HG02973 (cell line): Measurements from ENCODE around the gene APBA2.
"Not testable (repeated sequence)": the region's sequence is repeated elsewhere in the genome, so short reads cannot be mapped to it uniquely, and the experiment has no call there.

Experiments used
- ATAC-seq: cut with Tn5 transposase; IDR thresholded peaks from one replicate; pipeline ENCODE4 v1.9.1; 2021; ENCODE audit warnings: moderate library complexity; ENCODE audit not compliant: unreplicated experiment

Gene APBA2

DNA sequence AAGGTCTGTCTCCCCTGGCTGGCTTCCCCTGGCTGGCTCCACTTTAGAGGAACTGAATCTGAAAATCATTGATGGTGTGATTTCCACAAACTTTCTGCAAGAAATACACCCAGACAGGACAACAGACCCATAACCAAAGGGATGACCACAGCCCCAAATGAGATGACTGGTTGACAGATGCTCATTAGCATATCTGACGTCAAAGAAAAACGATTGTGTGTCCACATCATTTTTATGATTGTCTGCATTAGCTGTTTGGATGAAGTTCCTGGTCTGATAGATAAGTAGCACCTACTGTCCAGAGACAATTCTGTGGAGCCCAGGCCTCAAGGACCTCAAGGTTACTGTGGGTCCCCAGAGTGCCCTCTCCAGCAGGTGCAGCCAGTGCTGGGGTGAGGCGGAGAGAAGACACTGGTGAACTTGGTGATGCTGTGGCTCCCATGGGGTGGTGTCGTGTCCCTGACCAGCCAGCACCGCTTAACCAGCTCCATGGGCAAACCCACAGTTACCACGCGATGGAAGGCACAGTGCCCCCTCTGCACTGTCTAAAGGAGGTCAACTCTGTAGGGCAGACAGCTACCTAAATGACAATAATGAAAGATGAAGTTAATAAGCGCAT, 256.5 kb downstream of the APBA2 start:
- ATAC-seq = no peak

DNA sequence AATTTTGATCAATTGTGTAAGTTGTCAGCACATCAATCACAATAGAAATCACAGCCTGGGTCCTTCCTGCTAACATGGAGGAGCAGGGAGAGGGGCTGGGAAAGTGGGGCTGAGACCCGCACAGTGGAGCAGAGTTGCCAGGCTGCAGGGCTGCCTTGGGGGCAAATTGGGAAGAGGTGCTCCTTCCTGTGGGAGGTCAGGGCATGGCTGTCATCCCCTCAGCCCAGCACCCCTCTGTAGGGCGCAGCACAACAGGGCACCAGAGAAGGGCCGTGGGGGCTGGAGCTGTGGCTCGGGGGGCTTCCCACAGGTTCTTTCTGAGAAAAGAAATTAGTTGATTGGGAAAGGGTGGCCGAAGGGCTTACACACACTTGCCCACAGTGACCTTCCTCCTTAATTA, 257.5 kb downstream of the APBA2 start:
- ATAC-seq = no peak

DNA sequence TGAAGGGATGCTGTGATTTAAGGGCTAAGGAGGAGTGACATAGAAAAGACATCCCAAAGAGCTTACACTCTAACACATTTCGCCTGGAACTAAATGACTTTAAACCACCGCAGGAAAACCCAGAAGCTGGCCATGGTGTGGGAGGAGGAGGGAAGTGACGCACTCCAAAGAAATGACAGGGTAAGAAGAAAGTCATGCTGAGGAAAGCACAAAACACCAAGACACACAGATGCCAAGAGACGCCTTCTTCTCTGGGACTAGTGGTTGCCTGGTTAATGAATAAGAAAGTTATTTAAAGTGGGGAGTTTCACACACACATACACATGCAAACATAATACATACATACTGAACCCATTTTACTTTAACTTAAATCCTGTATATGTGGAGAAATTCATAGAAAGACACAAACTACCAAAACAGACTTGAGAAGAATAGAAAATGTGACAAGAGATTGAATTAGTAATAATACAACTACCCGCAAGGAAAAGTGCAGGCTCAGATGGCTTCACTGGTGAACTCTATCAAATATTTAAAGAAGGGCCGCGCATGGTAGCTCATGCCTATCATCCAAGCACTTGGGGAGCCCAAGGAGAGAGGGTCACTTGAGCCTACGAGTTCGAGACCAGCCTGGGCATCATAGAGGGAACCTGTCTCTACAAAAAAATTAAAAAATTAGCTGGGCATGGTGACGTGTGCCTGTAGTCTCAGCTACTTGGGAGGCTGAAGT, 258.3 kb downstream of the APBA2 start:
- no peak for ATAC-seq

DNA sequence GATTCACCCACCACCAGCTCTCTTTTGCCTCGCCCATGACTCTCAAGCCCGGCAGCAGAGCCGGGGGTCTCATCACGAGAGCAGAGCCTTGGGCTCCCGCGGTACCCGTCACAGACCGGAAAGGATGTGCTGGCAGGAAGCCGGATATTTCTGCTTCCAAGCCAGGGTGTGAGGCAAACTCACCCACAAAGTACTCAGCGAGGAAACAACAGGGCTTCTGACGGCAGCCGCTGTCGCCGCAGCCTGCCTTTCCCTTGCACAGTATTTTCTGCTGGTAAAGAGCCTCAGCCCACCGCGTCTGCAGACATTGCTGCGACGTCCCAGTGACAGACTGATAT, 263.9 kb downstream of the APBA2 start:
- ATAC-seq = no peak

DNA sequence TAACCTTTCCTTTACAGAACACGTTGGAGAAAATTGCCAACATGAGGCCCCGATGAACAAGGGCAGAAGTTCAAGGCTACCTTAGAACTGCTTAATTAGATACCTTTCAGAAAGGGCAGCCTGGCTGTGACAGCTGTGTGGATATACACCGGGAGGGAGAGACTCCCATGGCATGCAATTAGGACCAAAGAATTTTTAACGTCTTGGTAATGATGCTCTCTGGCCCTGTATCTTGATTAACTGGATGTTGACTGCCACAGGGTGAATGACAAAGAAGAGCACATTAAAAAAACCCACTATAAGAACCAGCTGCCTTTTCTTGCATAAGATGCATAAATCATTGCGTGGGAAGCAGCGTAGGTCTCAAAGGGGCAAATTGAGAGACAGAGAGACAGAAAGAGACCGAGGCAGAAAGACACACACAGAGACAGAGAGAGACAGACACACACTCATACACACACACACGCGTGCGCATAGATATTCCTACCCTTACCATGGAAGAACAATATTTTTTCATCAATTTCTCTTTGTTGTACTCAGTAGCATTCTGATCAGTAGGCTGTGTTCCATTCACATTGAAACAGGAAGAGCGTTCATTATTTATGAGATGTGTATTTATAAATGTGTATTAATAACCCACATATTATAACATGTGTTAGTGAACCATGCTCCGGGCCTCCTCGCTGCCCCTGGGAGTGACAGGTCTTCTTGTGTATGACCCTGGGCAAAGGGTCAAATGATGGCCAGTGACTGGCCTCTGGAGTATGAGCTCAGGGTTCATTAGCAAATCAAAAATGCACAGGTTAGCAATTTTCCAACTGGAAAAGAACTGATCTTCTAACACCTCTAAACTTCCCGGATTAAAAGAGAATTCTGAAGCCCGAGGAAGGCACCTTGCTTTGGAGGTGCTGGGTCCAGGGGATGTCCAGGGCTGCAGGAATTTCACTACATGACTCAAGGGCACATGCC, 265.0 kb downstream of the APBA2 start:
- no peak for ATAC-seq

DNA sequence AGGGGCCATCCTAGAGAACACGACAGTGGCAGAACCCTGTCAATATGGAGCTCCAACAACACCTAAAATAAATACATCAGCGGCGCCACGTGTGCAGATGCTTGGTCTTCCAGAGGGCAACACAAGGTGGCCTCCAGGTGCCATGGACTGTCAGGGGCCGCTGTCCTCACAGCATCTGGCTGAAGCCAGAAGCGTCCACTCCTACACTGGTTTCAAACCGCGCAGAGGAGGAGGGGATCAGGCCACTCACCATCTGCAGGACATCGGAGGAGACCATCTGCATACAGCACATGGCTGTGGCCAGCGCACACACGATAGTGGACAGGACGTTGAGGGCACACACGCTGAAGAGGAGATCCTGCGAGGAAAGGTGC, 265.7 kb downstream of the APBA2 start:
- ATAC-seq = no peak

DNA sequence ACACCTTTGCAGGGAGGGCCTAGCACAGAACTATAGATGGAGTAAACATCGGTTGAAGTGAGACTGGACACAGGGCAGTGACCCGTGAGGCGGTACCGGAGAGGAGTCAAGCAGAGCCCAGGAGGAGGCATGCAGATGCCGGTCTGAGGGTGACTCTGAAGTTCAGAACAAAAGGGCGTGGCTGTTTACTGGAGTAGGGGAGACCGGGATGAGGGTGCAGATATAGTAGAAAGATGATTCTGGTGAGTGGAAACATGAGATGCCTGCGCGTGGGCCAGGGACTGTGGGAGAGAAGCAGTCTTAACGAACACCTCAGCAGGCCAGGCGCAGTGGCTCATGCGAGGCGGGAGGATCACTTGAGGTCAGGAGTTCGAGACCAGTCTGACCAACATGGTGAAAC, 270.7 kb downstream of the APBA2 start:
- ATAC-seq = no peak

DNA sequence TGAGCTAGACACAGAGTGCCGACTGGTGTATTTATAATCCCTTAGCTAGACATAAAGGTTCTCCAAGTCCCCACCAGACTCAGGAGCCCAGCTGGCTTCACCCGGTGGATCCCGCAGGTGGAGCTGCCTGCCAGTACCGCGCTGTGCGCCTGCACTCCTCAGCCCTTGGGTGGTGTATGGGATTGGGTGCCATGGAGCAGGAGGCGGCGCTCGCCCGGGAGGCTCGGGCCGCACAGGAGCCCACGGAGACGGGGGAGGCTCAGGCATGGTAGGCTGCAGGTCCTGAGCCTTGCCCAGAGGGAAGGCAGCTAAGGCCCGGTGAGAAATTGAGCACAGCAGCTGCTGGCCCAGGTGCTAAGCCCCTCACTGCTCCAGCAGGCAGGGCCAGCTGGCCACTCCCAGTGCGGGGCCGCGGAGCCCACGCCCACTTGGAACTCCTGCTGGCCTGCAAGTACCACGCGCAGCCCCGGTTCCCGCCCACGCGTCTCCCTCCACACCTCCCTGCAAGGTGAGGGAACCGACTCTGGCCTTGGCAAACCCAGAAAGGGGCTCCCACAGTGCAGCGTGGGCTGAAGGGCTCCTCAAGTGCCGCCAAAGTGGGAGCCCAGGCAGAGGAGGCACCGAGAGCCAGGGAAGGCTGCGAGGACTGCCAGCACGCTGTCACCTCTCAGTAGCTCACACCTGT, 274.1 kb downstream of the APBA2 start:
- ATAC-seq = no peak

DNA sequence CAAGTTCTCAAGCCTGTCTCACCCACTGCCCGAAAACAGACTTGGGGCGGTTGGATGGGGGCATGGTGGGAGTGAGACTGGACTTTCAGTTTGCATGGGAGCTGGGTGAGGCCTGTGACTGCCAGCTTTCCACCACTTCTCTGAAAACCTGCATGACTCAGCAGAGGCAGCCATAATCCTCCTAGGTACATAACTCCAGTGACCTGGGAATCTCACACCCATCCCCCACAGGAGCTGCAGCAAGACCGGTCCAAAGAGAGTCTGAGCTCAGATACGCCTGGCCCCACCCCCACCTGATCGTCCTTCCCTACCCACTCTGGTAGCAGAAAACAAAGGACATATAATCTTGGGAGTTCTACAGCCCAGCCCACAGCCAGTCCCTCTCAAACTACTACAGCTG, 276.6 kb downstream of the APBA2 start:
- ATAC-seq = no peak

DNA sequence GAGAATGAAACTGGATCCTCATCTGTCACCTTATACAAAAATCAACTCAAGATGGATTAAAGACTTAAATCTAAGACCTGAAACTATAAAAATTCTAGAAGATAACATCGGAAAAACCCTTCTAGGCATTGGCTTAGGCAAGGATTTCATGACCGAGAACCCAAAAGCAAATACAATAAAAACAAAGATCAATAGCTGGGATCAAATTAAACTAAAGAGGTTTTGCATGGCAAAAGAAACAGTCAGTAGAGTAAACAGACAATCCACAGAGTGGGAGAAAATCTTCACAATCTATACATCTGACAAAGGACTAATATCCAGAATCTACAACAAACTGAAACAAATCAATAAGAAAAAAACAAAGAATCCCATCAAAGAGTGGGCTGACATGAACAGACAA, 281.3 kb downstream of the APBA2 start:
- ATAC-seq = not testable (repeated sequence)
